Epithelial cell of esophagus (primary cell): ENCODE data around the gene ZC3H12C.

Experiments used
- DNase-seq: peaks from one replicate; pipeline ENCODE4 v3.0.0; 2010; ENCODE audit warnings: low read depth
- H3K4me3 ChIP-seq: 2 replicates; pipeline ENCODE4 v1.5.1; 2011; ENCODE audit warnings: mild to moderate bottlenecking, low read length, control low read depth
- CTCF ChIP-seq: IDR thresholded peaks from 2 replicates; pipeline ENCODE4 v1.5.1; 2011; ENCODE audit warnings: low read depth, mild to moderate bottlenecking, low read length, control low read depth, inconsistent platforms; ENCODE audit not compliant: insufficient read depth; ENCODE audit errors: missing control alignments

ZC3H12C gene

DNA sequence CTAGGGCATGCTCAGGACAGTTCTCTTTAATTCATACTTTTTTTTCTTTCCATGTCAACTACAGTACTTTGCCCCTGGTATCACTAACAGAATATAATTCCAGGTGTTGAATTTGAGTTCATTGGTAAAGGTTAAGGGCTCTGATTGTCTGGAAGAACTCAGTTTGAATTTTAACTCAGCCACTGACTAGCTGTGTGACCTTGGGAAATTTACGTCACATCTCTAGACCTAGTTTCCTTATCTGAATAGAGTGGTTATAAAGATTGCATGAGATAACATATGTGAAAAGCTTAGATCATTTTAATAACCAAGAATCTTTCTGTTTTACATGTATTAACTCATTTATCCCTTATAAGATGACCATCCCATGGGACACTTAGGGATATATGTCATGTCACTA is 15.8 kb upstream of the ZC3H12C start:
- DNase-seq, result no peak
- TF ChIP-seq CTCF, result no peak
- no peak overlapping the region for H3K4me3 ChIP-seq

GRCh38 chr11:110077831-110078325 is 15.3 kb upstream of the ZC3H12C start:
- TF ChIP-seq CTCF, result no peak
- peak; percentile 89 for DNase-seq
- no peak overlapping the region for H3K4me3 ChIP-seq

DNA sequence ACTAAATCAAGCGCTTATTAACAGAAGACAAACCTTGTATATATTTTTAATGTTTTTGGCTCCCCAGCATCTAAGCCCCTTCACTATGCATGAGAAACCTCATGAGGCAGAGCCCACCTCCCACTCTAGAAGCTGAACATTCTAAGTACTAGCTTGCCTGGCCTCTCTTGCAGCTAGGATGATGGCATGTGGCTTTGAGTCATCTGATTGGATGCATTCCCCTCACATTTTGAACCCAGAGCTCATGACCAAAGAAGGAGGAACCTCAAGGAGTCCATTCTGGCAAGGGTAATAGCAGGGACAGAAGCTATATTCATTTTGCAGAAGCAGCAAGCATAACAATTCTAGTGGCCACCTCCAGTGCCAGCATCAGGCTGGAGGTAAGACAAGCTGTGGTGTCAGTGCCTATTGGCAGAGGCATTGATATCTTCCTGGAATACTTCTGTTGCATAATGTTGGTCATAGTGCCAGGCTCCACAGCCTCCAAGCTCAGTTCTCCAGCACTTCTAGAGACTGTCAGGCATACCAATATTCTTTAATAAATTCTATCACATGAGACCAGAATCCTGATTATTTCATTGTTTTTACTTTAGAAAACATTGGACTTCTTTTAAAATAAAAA is 14.2 kb upstream of the ZC3H12C start:
- DNase-seq, result no peak
- H3K4me3 ChIP-seq, result no peak overlapping the region
- TF ChIP-seq CTCF, result no peak

DNA sequence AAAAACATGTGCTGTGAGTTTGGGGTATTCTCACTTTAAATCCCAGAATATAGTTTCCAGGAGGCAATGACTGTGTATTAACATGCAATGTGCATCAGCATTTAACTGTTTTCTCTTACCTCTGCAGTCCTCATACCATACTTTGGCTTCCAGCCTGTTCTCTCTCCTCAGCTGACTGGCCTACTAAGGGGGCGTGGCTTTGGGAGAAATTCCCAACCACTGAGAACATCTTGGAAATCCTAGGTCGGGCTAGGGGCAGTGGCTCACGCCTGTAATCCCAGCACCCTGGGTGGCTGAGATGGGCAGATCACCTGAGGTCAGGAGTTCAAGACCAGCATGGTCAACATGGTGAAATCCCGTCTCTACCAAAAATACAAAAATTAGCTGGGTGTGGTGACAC is 13.5 kb upstream of the ZC3H12C start:
- no peak overlapping the region for H3K4me3 ChIP-seq
- TF ChIP-seq CTCF, result no peak
- peak; percentile 47 for DNase-seq

DNA sequence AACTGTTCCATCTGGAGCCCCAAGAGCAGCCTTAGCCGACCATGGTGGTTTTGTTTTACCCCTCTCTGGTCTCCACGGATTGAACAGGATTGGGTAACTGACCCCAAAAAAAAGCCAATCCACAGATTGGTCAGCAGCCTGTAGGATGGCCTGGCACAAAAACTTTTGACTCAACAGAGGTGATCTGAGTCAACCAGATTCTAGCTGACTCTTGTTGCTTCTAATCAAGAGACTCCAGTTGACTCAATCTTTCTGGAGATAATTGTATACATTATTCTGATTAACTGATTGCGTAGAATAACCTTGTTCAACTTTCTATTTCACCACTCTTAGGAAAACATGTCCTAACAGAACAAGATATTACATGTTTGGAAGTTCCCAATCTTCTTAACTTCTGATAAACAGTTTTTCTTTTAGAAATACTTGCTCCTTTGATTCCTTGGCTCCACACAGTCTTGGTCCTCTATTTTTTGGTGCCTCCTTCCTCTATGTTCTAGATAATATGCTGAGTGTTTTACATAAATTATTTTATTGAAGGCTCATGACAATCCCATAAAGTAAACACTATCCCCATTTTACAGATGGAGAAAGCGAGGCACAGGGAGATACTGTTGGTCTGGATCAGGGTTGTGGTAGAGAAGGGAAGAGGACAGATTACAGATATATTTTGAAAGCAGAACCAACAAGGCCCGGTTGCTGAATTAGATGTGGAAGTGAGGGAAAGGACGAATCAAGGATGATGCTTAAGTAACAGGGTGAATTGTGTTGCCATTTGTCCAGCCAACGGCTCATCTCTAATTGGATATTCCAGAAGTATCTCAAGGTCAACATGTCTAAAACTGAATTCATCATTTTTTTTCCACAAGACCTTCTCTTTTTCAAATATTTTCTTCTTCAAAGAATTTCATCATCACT is 11.5 kb upstream of the ZC3H12C start:
- peak; percentile 91 for DNase-seq
- no peak overlapping the region for H3K4me3 ChIP-seq
- TF ChIP-seq CTCF, result no peak

DNA sequence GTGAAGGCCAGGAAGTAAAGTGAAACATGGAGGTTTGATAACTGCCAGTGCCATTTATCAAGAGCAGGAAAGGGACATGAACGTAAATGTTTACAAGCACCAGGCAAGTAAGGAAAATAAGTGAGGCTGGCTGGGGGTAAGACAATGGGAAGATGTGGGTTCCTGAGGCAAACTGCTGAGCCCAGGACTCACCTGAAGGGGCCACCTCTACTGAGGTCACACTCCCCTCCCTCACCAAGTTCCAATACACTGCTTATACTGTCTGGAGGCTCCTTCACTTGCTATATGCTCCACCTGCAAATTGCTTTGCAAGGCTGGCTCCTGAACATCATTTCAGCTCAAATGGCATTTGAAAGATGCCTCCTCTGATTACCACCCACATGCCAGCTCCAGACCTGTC is 10.3 kb upstream of the ZC3H12C start:
- no peak for DNase-seq
- H3K4me3 ChIP-seq, result no peak overlapping the region
- no peak for TF ChIP-seq CTCF
